Uterus (tissue), 2 donors: ENCODE measurements around the gene PLA2G15.

ENCODE experiments used
- CTCF ChIP-seq, 4 experiments: fragments of 200-600 bp in 2 of 4; fragments of 450-650 bp in 2 of 4; sonication (generic) in 2 of 4; IDR thresholded peaks; one replicate each; pipeline ENCODE4 v1.5.1; 2016 to 2019; ENCODE audit warnings: antibody characterized with exemption in 4 of 4, mild to moderate bottlenecking in 2 of 4, moderate library complexity in 1 of 4
- POLR2A ChIP-seq, 2 donors: fragments of 450-650 bp; IDR thresholded peaks; one replicate each; pipeline ENCODE4 v1.6.1; 2016; ENCODE audit warnings: antibody characterized with exemption in 2 of 2, mild to moderate bottlenecking in 1 of 2, moderate library complexity in 1 of 2

- TF ChIP-seq CTCF (IDR thresholded peaks at IDR 0.05) (no peak), POLR2A (IDR thresholded peaks at IDR 0.05) (no peak)
Measured at GRCh38 chr16:68244481-68244902, 681 bp upstream of the PLA2G15 start.
